SK-N-SH treated with all-trans-retinoic acid at 6 μM for 48 hours (cell line): Measurements from ENCODE around the gene KPNB1.

Source experiments
- ARNTL ChIP-seq: fragments of 450-650 bp; formaldehyde crosslinking; IDR thresholded peaks from 2 replicates; pipeline ENCODE4 v1.5.0; 2020; ENCODE audit warnings: low read depth, mild to moderate bottlenecking, moderate library complexity, borderline replicate concordance
- ESRRG ChIP-seq: fragments of 250-450 bp; sonication (Bioruptor Pico); IDR thresholded peaks from 2 replicates; pipeline ENCODE4 v1.6.1; 2021; ENCODE audit warnings: mild to moderate bottlenecking
- GLIS3 ChIP-seq: fragments of 250-450 bp; sonication (Bioruptor Pico); IDR thresholded peaks from 2 replicates; pipeline ENCODE4 v1.5.0; 2020; ENCODE audit warnings: mild to moderate bottlenecking, moderate library complexity
- PPARA ChIP-seq: fragments of 250-450 bp; sonication (Bioruptor Pico); IDR thresholded peaks from 2 replicates; pipeline ENCODE4 v1.5.0; 2020; ENCODE audit warnings: mild to moderate bottlenecking, borderline replicate concordance
- RARB ChIP-seq: fragments of 250-450 bp; sonication (Bioruptor Pico); IDR thresholded peaks from 2 replicates; pipeline ENCODE4 v1.8.0; 2021; ENCODE audit warnings: mild to moderate bottlenecking, moderate library complexity
- TOX ChIP-seq: fragments of 250-450 bp; sonication (Bioruptor Pico); IDR thresholded peaks from 2 replicates; pipeline ENCODE4 v1.8.0; 2021; ENCODE audit warnings: mild to moderate bottlenecking, moderate library complexity, borderline replicate concordance
- ZC3H10 ChIP-seq: fragments of 250-450 bp; sonication (Bioruptor Pico); IDR thresholded peaks from 2 replicates; pipeline ENCODE4 v1.5.1; 2021; ENCODE audit warnings: mild to moderate bottlenecking, moderate library complexity
- ZFP3 ChIP-seq: fragments of 250-450 bp; sonication (Bioruptor Pico); IDR thresholded peaks from 2 replicates; pipeline ENCODE4 v1.5.0; 2020; ENCODE audit warnings: mild to moderate bottlenecking, moderate library complexity
- ZFP30 ChIP-seq: fragments of 450-650 bp; formaldehyde crosslinking; IDR thresholded peaks from 2 replicates; pipeline ENCODE4 v1.5.0; 2022; ENCODE audit warnings: mild to moderate bottlenecking, moderate library complexity
- ZNF8 ChIP-seq: fragments of 450-650 bp; formaldehyde crosslinking; IDR thresholded peaks from 2 replicates; pipeline ENCODE4 v1.5.0; 2020; ENCODE audit warnings: mild to moderate bottlenecking, moderate library complexity
- TF ChIP-seq, protein P1 (sequence below): fragments of 250-450 bp; sonication (Bioruptor Pico); IDR thresholded peaks from 2 replicates; pipeline ENCODE4 v1.8.0; 2021; ENCODE audit warnings: low read depth, mild to moderate bottlenecking, moderate library complexity, borderline replicate concordance
- TF ChIP-seq, protein P2 (sequence below): fragments of 250-450 bp; sonication (Bioruptor Pico); IDR thresholded peaks from 2 replicates; pipeline ENCODE4 v1.8.0; 2020; ENCODE audit warnings: mild to moderate bottlenecking, moderate library complexity, borderline replicate concordance
- TF ChIP-seq, protein P3 (sequence below): fragments of 250-450 bp; sonication (Bioruptor Pico); IDR thresholded peaks from 2 replicates; pipeline ENCODE4 v1.5.1; 2020; ENCODE audit warnings: low read depth, mild to moderate bottlenecking, moderate library complexity
- TF ChIP-seq, protein P4 (sequence below): fragments of 250-450 bp; sonication (Bioruptor Pico); IDR thresholded peaks from 2 replicates; pipeline ENCODE4 v1.5.1; 2021; ENCODE audit warnings: mild to moderate bottlenecking, moderate library complexity

DNA sequence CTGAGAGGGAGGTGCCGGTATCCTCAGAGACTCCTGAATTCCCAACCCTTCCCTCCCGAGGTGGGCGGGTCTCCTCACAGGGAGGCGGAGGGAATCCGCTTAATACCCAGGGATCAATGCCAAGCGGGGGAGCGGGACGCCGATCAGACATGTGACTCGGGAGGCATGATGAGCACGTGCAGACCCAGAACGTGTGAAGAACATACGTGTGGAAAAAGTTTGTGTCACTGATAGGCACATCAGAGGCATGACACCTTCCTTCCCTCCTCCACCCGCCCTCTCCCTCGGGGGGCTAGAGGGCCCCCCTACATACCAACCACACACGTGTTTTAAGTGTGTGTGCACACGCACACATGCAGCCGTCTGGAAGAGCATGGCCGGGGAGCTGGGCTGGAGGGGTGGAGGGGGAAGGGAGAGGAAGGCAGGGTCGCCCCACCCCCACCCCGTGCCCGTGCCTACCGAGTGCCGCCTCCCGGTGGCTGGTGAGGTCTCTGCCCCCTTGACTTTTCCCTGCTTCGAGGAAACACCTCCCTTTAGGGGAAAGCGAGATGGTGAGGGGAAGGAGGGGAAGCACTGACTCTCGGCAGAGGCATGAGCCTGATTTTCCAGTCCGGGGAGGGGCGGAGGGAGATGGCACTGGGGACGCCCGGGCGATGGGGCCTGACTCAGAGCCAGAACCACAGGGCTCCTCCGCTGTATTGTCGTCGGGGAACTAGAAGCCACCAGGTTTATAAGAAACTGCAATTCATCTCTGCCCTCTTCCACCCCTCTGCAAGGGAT, 71.2 kb downstream of the KPNB1 start:
- TF ChIP-seq RARB (CRISPR knock-in tag) (no peak), ZFP30 (no peak), GLIS3 (CRISPR knock-in tag) (no peak), ZFP3 (CRISPR knock-in tag) (no peak), TOX (CRISPR knock-in tag) (no peak), ZC3H10 (CRISPR knock-in tag) (no peak), PPARA (no peak), ZNF8 (CRISPR knock-in tag) (no peak), ESRRG (no peak), ARNTL (no peak)
- TF ChIP-seq, protein P1, sequence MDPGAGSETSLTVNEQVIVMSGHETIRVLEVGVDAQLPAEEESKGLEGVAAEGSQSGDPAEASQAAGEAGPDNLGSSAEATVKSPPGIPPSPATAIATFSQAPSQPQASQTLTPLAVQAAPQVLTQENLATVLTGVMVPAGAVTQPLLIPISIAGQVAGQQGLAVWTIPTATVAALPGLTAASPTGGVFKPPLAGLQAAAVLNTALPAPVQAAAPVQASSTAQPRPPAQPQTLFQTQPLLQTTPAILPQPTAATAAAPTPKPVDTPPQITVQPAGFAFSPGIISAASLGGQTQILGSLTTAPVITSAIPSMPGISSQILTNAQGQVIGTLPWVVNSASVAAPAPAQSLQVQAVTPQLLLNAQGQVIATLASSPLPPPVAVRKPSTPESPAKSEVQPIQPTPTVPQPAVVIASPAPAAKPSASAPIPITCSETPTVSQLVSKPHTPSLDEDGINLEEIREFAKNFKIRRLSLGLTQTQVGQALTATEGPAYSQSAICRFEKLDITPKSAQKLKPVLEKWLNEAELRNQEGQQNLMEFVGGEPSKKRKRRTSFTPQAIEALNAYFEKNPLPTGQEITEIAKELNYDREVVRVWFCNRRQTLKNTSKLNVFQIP (CRISPR knock-in tag), result no peak
- TF ChIP-seq, protein P2, sequence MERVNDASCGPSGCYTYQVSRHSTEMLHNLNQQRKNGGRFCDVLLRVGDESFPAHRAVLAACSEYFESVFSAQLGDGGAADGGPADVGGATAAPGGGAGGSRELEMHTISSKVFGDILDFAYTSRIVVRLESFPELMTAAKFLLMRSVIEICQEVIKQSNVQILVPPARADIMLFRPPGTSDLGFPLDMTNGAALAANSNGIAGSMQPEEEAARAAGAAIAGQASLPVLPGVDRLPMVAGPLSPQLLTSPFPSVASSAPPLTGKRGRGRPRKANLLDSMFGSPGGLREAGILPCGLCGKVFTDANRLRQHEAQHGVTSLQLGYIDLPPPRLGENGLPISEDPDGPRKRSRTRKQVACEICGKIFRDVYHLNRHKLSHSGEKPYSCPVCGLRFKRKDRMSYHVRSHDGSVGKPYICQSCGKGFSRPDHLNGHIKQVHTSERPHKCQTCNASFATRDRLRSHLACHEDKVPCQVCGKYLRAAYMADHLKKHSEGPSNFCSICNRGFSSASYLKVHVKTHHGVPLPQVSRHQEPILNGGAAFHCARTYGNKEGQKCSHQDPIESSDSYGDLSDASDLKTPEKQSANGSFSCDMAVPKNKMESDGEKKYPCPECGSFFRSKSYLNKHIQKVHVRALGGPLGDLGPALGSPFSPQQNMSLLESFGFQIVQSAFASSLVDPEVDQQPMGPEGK (CRISPR knock-in tag), result no peak
- TF ChIP-seq, protein P3, sequence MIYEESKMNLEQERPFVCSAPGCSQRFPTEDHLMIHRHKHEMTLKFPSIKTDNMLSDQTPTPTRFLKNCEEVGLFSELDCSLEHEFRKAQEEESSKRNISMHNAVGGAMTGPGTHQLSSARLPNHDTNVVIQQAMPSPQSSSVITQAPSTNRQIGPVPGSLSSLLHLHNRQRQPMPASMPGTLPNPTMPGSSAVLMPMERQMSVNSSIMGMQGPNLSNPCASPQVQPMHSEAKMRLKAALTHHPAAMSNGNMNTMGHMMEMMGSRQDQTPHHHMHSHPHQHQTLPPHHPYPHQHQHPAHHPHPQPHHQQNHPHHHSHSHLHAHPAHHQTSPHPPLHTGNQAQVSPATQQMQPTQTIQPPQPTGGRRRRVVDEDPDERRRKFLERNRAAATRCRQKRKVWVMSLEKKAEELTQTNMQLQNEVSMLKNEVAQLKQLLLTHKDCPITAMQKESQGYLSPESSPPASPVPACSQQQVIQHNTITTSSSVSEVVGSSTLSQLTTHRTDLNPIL (CRISPR knock-in tag), result no peak
- TF ChIP-seq, protein P4, sequence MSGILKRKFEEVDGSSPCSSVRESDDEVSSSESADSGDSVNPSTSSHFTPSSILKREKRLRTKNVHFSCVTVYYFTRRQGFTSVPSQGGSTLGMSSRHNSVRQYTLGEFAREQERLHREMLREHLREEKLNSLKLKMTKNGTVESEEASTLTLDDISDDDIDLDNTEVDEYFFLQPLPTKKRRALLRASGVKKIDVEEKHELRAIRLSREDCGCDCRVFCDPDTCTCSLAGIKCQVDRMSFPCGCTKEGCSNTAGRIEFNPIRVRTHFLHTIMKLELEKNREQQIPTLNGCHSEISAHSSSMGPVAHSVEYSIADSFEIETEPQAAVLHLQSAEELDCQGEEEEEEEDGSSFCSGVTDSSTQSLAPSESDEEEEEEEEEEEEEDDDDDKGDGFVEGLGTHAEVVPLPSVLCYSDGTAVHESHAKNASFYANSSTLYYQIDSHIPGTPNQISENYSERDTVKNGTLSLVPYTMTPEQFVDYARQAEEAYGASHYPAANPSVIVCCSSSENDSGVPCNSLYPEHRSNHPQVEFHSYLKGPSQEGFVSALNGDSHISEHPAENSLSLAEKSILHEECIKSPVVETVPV (CRISPR knock-in tag), result no peak
